CD4-positive, alpha-beta T cell treated with Interleukin-1 beta for 1 hour (primary cell): Measurements from ENCODE around the gene SLAMF6.
"Not testable (repeated sequence)": the region's sequence is repeated elsewhere in the genome, so short reads cannot be mapped to it uniquely, and the experiment has no call there.

ENCODE experiments used
- DNase-seq, 2 donors: peaks; one replicate each; pipeline ENCODE4 v3.0.0-alpha.2; 2020 to 2022

Gene SLAMF6

DNA sequence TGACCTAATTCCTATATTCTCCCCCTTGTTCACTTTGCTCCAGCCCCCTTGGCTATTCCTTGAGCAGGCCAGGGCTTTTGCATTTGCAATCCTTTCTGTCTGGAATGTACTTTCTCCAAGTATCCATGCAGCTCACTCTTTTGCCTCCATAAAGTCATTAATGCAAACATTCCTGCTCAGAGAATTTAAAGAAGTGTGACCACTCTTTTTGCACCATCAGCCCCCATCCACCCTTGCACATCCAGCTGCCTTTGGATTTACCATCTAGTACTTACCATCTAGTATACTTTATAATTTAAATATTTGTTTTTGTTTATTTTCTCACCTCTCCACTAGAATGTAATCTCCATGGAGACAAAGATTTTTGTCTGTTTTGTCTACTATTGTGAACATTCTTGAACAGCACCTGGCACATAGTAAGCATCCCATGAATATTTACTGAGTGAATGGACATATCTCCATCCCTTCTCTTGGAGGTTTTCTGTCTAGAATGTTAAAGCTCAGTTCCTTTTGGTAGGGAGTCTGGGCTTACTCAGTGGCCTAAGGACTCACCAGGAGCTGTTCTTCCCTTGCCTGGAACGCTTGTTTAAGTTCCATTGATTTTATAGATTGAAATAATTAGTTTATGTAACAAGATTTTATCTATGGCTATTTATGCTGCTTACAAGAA lies 22.6 kb downstream of the SLAMF6 start:
- DNase-seq, result no peak

DNA sequence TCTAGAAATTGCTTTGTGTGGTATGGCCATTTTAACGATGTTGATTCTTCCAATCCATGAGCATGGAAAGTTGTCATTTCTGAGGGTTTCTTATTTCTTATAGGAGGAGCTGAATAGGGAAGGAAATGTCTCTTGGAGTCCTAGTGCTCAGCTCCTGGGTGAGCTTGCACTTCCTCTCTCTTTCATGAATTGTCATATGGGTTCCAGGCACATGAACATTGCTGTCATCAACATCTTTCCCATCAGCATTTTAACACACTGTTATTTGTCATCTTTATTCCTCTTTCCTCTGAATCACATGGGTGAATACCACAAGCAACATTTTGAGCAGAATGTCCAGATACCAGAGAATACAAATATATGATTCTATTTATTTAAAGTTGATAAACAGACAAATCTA lies 23.4 kb downstream of the SLAMF6 start:
- no peak for DNase-seq

DNA sequence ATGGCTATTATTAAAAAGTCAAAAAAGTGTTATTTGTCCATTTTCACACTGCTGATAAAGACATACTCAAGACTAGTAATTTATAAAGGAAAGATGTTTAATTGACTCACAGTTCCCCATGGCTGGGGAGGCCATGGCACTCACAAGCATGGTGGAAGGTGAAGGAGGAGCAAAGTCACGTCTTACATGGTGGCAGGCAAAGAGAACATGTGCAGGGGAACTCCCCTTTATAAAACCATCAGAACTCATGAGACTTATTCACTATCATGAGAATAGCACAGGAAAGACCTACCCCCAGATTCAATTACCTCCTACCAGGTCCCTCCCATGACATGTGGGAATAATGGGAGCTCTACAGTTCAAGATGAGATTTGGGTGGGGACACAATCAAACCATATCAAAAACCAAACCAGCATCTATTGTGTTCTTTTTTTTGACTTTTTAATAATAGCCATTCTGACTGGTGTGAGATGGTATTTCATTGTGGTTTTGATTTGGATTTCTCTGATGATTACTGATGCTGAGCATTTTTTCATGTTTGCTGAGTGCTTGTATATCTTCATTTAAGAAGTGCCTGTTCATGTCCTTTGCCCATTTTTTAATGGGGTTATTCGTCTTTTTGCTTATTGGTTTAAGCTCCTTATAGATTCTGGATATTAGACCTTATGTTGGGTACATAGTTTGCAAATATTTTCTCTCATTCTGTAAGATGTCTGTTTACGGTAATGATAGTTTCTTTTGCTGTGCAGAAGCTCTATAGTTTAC lies 24.6 kb downstream of the SLAMF6 start:
- not testable (repeated sequence) for DNase-seq

DNA sequence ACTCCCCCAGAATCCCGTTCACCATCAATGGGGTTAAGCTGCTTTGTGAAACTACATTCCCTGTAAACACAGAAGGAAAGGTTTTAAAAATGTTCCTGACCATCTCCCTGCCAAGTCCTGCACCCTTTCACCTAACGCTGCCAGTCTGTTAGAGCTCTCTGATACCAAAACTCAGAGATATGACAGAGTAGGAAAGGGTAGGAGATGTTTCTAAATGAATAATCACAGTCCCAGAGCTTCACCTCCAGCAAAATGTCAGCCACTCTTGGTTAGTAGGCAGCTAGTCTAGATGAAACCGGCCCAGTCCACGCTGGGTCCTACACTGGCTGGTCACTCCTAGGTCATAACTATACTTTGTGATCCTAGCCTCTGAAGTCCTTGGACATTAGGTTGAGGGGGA lies 26.7 kb downstream of the SLAMF6 start:
- no peak for DNase-seq

DNA sequence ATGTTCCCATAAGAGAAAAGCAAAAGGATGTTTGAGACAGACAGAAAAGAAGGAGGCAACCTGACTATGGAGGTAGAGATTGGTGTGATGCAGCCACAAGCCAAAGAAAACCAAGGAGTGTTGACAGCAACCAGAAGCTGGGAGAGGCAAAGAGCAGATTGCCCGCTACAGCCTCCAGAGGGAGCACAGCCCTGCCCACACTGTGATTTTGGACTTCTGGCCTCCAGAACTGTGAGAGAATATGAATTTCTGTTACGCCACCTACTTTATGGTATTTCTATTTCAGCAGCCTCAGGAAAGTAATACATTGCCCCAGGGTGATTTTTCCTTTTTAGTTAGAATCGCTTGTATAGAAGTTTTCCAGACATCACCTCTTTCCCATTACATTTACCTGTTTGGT lies 28.4 kb downstream of the SLAMF6 start:
- DNase-seq, result peak; percentile 4 to 14

DNA sequence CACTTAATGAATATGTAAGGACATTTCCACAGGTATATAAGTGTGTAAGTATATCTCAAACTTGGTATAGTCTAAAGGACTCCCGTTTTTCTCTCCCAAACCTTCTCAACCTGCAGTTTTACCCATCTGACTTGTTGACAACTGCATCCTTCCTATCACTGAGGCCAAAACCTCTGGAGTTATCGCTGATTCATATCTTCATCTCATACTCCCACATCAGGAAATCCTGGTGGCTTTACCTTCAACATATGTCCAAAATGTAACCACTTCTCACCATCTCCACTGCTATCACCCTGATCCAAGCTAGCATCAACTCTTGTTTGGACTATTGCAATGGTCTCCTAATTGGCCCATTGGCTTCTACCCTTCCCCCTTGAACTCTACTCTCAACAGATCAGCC lies 30.4 kb downstream of the SLAMF6 start:
- no peak for DNase-seq

DNA sequence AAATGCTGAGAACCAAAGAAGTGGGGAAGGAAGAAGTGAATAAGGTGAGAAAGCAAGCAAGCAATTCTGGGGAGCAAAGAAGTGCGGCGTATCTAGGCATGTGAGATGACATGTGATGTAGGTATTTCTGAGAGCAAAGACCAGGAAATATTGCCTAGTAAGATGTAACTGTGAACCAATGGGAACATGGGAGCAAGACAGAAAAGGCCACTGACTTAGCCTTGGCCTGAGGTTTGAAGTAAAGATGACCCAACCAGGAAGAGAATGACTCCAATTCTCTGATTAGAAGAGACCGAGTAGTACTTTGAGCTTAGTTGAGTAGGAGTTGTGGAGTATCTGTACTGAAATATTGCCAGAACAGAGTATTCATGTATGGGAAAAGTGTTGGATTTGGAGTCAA lies 31.1 kb downstream of the SLAMF6 start:
- no peak for DNase-seq

DNA sequence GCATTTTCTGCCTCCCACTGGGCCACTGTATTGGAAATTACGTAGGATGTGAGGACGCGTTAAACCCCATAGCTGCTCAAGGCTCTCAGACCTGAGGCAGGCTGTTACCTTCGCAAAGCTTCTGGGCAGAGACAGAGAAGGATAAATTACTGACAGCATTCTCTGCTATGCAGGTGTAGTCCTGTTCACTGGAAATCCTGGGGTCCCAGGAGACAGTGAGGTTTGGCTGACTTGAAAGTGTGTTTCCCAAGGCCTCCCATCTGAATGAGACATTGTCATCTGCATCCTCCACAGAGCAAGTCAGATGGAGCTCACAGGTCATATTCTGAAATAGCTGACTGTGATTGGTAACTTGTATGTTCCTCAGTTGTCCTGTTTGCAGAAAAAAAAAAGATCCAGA lies 32.0 kb downstream of the SLAMF6 start:
- DNase-seq, result no peak

DNA sequence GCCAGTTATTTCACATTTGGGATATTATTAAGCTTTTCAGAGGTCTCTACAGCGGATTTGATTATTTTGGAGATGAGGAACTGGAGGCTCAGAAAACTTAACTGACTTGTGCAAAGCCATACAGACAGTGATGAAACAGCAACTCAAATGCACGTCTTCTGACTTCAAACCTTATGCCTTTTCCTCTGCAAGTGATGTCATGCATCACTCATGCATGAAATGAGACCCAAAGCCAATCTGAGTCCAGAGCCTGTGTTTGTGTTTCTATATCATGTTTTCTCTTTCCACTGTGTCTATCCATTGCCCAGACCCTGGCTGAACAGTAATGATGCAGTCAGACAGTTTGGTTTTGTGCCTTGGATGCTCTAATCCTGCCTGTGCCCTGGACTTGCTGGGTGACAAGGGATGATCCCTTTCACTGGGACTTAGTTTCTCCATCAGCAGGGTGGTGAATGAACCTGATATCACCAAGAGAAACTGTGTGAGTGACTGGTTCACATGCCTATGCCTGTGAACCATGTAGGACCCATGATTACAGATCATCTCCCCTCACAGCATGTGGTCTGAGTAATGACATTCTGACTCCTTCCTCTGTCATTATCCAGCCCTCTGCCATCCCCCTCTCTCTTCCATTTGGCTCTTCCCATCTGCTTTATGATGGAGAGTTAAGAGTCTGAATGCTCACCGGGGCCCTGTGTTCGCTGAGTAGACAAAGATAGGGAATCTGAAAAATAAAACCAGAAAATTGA lies 33.4 kb downstream of the SLAMF6 start:
- peak in 1 of 2 donors; percentile 22 for DNase-seq

DNA sequence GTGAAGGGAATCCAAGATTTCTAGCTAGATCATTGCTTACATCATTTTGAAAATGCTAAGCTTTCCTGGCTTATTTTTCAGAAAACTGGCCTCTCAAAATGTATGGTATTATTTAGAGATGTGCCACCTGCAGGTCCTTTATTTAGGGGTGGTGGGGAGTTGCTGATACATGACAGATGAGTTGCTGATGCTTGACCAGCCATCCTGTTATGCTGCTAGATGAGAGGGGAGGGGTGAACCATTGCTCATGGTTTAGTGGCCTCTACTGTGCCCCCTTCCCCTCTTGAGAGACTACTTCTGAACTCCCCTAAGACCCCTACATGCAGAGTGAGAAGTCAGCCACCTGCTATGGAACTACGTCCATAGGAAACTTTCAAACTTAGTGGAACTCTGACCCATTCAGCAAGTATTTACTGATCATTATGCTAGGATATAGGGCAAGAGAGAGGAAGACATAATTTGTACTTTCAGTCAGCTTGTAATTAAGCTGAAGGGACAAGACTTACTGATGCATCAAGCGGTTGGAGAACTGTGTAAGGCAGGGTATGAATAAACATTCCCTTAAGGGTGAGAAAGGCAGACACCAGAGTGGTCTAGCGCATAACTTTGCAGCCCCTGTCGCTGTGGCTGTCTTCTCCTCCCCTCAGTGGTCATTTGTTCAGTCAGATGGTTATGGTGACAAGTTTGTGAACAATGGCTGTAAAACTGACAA lies 34.6 kb downstream of the SLAMF6 start:
- peak in 1 of 2 donors; percentile 44 for DNase-seq

DNA sequence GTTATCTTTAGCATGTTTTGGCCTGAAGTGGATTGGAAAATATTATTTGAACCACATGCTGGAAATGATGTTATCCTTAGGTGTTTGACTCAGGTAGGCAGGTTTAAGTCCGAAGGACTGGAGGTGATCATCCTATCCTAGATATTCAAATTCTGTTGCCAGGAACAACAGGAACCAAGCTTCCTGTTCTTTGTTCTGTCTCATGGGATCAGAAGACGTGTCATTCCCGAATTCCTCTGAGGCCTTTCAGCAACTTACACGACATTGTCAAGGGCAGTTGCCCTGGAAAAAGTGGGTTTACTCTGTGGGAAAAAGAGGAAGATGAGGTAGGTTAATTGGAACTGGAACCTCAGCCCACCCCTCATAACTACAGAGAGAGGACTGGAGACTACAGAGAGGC lies 36.6 kb downstream of the SLAMF6 start:
- DNase-seq, result no peak

DNA sequence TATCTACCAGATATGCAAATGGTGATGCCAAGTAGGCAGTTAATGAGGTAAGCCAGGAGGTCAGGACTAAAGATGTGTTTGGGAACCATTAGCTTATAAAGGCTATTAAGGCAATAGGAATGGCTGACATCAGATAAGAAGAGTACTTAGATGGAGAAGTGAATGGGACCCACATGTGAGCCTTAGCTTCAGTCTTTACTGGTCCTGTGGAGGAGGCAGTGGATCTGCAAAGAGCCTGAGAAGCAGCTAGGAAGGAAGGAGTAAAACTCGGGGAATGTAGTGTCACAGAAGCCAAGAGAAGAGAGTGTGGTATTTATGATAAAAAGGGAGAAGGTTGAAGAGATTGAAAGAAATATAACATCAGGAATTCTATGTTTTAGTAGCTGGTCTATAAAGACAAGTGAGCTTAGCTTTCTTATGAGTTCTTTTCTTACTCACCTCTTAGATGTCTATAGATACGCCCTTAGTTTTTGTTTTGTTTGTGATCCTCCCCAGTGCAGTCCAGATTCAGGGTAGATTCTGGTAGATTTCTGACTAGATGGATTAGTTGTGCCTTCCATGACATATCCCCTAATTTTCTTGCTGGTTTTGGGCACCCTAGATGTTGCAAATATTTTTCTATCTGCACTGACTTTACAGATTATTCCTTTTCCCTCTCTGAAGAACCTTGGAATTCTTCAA lies 39.4 kb downstream of the SLAMF6 start:
- DNase-seq, result no peak

DNA sequence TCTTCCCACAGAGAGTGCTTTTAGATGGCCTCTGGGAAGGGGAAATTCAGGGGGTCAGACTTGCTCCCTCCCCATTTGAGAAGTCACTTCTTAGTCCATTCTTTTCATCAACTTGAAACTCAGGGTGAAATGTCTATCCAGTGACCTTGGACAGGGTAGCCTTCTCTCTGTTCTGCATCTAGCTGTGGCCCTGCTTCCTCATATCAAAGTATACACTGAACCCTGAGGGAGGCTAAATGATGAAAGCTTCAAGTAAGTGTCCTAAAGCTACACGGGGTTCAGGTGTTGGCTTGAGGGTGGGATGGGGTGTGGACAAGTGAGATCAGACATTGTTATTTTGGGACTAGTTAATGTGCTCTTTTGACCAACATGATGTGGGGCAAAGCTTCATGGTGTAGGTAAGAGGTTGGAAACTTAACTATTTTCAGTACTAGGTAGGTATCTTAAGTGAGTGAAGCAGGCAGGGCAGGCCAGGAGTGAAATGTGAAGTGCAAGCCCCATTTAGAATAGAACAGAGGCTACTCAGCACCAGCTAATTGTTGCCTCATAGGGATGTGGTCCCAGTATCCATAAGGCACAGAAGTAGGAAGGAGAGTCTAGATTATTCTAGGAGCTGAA lies 41.0 kb downstream of the SLAMF6 start:
- DNase-seq, result no peak

DNA sequence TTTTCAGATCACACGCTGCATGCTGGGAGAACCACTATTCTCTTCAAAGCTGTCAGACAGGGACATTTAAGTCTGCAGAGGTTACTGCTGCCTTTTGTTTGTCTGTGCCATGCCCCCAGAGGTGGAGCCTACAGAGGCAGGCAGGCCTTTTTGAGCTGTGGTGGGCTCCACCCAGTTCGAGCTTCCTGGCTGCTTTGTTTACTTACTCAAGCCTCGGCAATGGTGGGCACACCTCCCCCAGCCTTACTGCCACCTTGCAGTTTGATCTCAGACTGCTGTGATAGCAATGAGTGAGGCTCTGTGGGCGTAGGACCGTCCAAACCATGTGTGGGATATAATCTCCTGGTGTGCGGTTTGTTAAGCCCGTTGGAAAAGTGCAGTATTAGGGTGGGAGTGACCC lies 42.3 kb downstream of the SLAMF6 start:
- DNase-seq, result peak; percentile 14 to 28

DNA sequence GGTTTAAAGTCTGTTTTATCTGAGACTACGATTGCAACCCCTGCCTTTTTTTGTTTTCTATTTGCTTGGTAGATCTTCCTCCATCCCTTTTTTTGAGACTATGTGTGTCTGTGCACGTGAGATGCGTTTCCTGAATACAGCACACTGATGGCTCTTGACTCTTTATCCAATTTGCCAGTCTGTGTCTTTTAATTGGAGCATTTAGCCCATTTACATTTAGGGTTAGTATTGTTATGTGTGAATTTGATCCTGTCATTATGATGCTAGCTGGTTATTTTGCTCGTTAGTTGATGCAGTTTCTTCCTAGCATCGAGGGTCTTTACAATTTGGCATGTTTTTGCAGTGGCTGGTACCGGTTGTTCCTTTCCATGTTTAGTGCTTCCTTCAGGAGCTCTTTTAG lies 44.0 kb downstream of the SLAMF6 start:
- not testable (repeated sequence) for DNase-seq

DNA sequence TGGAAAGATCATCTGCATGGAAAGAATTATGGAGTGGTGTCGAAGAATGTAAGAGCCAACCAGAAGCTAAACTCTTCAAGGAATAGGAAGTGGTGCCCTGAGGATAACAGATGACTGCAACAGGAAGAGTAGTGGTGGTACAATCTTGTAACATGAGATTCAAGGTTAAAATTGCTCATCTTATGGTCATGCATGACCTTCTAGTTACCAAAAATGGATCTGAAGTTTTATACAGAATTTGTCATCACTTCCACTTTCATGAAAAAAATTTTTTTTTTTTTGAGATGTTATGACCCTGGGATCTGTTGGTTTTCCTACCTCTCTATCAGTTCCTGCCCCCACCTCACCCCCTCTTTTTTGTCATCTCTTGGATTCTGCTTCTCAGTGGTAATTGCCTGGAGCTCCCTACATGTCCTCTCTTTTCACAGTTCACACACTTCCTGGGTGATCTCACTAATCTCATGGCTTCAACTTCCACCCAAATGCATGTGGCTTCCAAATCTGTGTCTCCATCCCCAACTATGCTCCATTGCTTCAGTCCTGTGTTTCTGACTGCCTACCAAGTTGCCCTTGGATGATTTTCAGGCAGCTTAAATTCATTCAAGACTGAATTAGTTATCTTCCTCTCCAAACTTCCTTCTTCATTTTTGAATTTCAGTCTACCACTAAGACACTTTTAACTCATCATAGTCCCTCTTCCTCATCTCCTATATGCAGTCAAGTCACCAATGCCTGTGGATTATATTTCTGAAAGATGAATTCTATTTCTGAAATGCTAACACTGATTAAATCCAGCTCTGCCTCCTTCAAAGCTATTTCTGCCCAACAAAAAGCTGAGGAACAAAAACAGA lies 48.4 kb downstream of the SLAMF6 start:
- no peak for DNase-seq

DNA sequence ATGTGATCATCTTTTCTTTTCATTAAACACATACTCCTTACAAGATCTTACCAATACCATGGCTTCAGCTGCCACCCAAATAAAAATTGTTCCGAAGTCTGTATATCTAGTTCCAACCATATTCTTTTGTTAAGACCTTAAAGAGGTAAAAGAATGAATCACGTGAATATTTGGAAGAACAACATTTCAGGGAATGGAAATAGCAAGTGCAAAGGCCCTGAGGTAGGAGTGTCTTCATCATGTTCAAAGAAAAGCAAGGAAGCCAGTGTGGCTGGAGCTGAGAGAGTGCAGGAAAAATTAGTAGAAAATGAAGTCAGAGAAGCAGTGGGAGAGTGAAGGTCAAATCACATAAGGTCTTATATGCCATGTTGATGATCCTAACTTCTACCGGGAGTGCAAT lies 50.9 kb downstream of the SLAMF6 start:
- DNase-seq, result no peak

DNA sequence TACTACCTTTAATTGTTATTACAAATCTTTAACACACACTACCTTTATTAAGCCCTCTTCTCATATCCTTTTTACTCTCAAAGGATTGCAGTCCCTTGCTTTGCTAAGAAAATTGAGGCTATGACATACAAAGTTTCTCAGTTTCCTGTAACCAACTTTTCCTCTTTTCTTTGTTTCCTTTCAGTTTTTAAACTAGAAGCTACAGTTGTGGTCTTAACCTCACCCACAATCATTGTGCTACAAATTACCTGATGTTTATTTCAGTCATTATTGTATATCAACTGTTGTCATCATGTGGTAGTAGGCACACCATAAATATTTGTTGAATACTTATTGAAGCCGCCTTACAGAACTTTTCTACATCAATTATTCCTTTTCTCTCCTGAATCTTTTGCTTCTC lies 51.8 kb downstream of the SLAMF6 start:
- DNase-seq, result no peak

DNA sequence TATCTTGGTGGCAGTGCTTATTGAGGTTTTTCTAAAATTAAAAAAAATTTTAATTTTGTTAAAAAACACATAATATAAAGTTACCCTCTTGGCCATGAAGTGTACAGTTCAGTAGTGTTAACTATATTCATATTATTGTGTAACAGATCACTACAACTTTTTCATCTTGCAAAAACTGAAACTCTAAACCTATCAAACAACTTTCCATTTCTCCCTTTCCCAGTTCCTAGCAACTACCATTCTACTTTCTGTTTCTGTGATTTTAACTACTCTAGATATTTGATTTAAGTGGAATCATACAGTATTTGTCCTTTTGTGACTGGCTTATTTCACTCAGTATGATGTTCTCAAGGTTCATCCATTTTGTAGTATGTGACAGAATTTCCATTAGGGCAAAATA lies 55.5 kb downstream of the SLAMF6 start:
- DNase-seq, result no peak

DNA sequence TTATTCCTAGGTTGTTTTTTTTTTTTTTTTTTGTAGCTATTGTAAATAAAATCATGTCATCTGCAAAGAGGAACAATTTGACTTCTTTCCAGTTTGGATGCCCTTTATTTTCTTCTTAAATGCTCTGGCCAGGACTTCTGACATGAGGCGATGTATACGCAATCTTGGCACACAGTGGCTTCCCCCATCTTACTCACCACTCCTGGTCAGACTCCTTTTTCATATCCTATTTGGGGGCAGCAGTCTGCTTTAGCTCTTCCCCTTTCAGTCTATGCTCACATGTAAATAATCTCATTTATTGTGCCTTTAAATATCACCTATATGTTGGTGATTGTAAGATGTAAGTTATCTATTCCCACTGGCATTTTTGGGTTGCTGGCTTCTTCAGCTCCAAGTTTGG lies 56.1 kb downstream of the SLAMF6 start:
- no peak for DNase-seq

DNA sequence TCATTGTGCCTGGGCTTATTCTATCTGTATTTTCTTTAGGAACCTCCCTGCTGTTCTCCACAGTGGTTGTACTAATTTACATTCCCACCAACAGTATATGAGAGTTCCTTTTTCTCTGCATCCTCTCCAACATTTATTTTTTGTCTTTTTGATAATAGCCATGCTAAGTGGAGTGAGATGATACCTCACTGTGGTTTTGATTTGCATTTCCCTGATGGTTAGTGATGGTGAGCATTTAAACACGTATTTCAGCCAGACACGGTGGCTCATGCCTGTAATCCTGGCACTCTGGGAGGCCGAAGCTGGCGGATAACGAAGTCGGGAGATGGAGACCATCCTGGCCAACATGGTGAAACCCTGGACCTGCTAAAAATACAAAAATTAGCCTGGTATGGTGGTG lies 57.9 kb downstream of the SLAMF6 start:
- DNase-seq, result no peak
